ENCODE results near the gene PTCD3. TPM values are rescaled to one million over a fixed set of nuclear protein-coding genes. Genes with fewer than 3 reads are reported as not detected.

PTCD3 gene
- polyA plus RNA-seq, 1 donor from 2014 or later: 214 TPM

- H3K27ac ChIP-seq (ENCODE audit: low read length): no peak overlapping the region
- no peaks in the 10 kb centered on the region for H4K20me1 ChIP-seq (ENCODE audit: insufficient read depth)
Observed at GRCh38 chr2:86065512-86065911, 40.5 kb upstream of the PTCD3 start.

GRCh38 chr2:86066007-86066578, 39.9 kb upstream of the PTCD3 start:
- no peak overlapping the region for H3K4me2 ChIP-seq (ENCODE audit: low read length)
- no peak overlapping the region for H3K27ac ChIP-seq (ENCODE audit: low read length)
- TF ChIP-seq TAF1 (IDR thresholded peaks at IDR 0.05; ENCODE audit: low read depth): no peak
- no peak for TF ChIP-seq SMC3 (conservative IDR thresholded peaks at IDR 0.05; ENCODE audit: poor library complexity)
- TF ChIP-seq REST (IDR thresholded peaks at IDR 0.05; ENCODE audit: borderline replicate concordance): no peak
- no peak for TF ChIP-seq CTCF (IDR thresholded peaks at IDR 0.05; ENCODE audit: poor library complexity, severe bottlenecking)
- TF ChIP-seq MXI1 (conservative IDR thresholded peaks at IDR 0.05; ENCODE audit: poor library complexity, severe bottlenecking): no peak
- no peak for TF ChIP-seq RAD21 (conservative IDR thresholded peaks at IDR 0.05)

More at GRCh38 chr2:86065512-86065911, 40.5 kb upstream of the PTCD3 start:
- peaks cover 5% of the 10 kb centered on the region for H3K9me3 ChIP-seq (ENCODE audit: low read length)
- H3K36me3 ChIP-seq (ENCODE audit: insufficient read depth, low read length): peaks cover 10% of the 10 kb centered on the region
- no peak overlapping the region for H3K4me2 ChIP-seq (ENCODE audit: low read length)
- H3K9me2 ChIP-seq (ENCODE audit: insufficient read depth, low read length): no peaks in the 10 kb centered on the region
- H3F3A ChIP-seq (ENCODE audit: insufficient read depth, low read length, poor library complexity, severe bottlenecking): no peaks in the 10 kb centered on the region
- H3K27me3 ChIP-seq (ENCODE audit: insufficient read depth, low read depth, low read length): no peaks in the 10 kb centered on the region
- no peak for TF ChIP-seq CTCF (IDR thresholded peaks at IDR 0.05; ENCODE audit: poor library complexity, severe bottlenecking)
- TF ChIP-seq EZH2 (IDR thresholded peaks at IDR 0.05; ENCODE audit: borderline replicate concordance, insufficient read depth, low read length, poor library complexity, severe bottlenecking): no peak
- no peak for TF ChIP-seq MXI1 (conservative IDR thresholded peaks at IDR 0.05; ENCODE audit: poor library complexity, severe bottlenecking)
- TF ChIP-seq REST (IDR thresholded peaks at IDR 0.05; ENCODE audit: borderline replicate concordance): no peak
- no peak for TF ChIP-seq TAF1 (IDR thresholded peaks at IDR 0.05; ENCODE audit: low read depth)
- TF ChIP-seq EP300 (conservative IDR thresholded peaks at IDR 0.05; ENCODE audit: poor library complexity, severe bottlenecking): no peak
- no peak for TF ChIP-seq RAD21 (conservative IDR thresholded peaks at IDR 0.05)
- no peak for TF ChIP-seq POLR2AphosphoS5 (IDR thresholded peaks at IDR 0.05)
- no peak for TF ChIP-seq SMC3 (conservative IDR thresholded peaks at IDR 0.05; ENCODE audit: poor library complexity)
- no peaks in the 10 kb centered on the region for H3K79me2 ChIP-seq (replicated peaks; ENCODE audit: insufficient read depth, low read length)
- H2AFZ ChIP-seq (ENCODE audit: low read depth, low read length): no peak overlapping the region
- H3K4me3 ChIP-seq (ENCODE audit: low read length): no peak overlapping the region
- H3K9ac ChIP-seq (ENCODE audit: low read length): no peak overlapping the region

More at GRCh38 chr2:86066007-86066578, 39.9 kb upstream of the PTCD3 start:
- Histone ChIP-seq H2AFZ (ENCODE audit: low read depth, low read length) (no peak overlapping the region), H4K20me1 (ENCODE audit: insufficient read depth) (no peaks in the 10 kb centered on the region), H3K79me2 (replicated peaks; ENCODE audit: insufficient read depth, low read length) (no peaks in the 10 kb centered on the region), H3K27me3 (ENCODE audit: insufficient read depth, low read depth, low read length) (no peaks in the 10 kb centered on the region), H3K4me3 (ENCODE audit: low read length) (no peak overlapping the region), H3F3A (ENCODE audit: insufficient read depth, low read length, poor library complexity, severe bottlenecking) (no peaks in the 10 kb centered on the region), H3K9me3 (ENCODE audit: low read length) (peaks cover 5% of the 10 kb centered on the region), H3K36me3 (ENCODE audit: insufficient read depth, low read length) (peaks cover 10% of the 10 kb centered on the region), H3K9ac (ENCODE audit: low read length) (no peak overlapping the region), H3K9me2 (ENCODE audit: insufficient read depth, low read length) (no peaks in the 10 kb centered on the region)
